Peyer's patch (tissue), 4 donors: ENCODE measurements around the gene DCAF8L2.

ENCODE experiments used
- POLR2A ChIP-seq, 2 donors: fragments of 450-650 bp; IDR thresholded peaks; one replicate each; pipeline ENCODE4 v1.5.1; 2017; ENCODE audit warnings: antibody characterized with exemption in 2 of 2, mild to moderate bottlenecking in 2 of 2, moderate library complexity in 2 of 2
- TF ChIP-seq, protein P1 (sequence below), 6 experiments: fragments of 450-650 bp in 4 of 6; fragments of 200-600 bp in 2 of 6; sonication (generic) in 1 of 6; IDR thresholded peaks; one replicate each; pipeline ENCODE4 v1.5.1; 2017 to 2019; ENCODE audit warnings: antibody characterized with exemption in 6 of 6, mild to moderate bottlenecking in 3 of 6, moderate library complexity in 1 of 6

- TF ChIP-seq, protein P1, sequence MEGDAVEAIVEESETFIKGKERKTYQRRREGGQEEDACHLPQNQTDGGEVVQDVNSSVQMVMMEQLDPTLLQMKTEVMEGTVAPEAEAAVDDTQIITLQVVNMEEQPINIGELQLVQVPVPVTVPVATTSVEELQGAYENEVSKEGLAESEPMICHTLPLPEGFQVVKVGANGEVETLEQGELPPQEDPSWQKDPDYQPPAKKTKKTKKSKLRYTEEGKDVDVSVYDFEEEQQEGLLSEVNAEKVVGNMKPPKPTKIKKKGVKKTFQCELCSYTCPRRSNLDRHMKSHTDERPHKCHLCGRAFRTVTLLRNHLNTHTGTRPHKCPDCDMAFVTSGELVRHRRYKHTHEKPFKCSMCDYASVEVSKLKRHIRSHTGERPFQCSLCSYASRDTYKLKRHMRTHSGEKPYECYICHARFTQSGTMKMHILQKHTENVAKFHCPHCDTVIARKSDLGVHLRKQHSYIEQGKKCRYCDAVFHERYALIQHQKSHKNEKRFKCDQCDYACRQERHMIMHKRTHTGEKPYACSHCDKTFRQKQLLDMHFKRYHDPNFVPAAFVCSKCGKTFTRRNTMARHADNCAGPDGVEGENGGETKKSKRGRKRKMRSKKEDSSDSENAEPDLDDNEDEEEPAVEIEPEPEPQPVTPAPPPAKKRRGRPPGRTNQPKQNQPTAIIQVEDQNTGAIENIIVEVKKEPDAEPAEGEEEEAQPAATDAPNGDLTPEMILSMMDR (IDR thresholded peaks at IDR 0.05): no peak
- TF ChIP-seq POLR2A (IDR thresholded peaks at IDR 0.05): no peak
These were observed 161.8 kb downstream of the DCAF8L2 start for GRCh38 chrX:27751976-27752375.
